Body of pancreas (tissue), 4 donors: ENCODE data around the gene CHST5. TPM values are rescaled to one million over a fixed set of nuclear protein-coding genes. Genes with fewer than 3 reads are reported as not detected.

Source experiments
- ATAC-seq: fragments of 150-250 bp; one replicate; pipeline ENCODE4 v1.9.1; 2016
- DNase-seq, 4 donors: peaks; one replicate each; pipeline ENCODE4 v3.0.0-alpha.2; 2019
- H3K27ac ChIP-seq, 4 donors: fragments of 200-600 bp; sonication (generic); 1 replicate in 3 of 4; 2 replicates in 1 of 4; pipeline versions ENCODE4 v1.5.1 to v1.6.1; 2016 to 2019; ENCODE audit warnings: mild to moderate bottlenecking in 1 of 4, mixed read lengths in 1 of 4, moderate library complexity in 1 of 4
- H3K27me3 ChIP-seq, 2 donors: fragments of 200-600 bp; sonication (generic); one replicate each; pipeline ENCODE4 v1.6.0; 2016; ENCODE audit warnings: mild to moderate bottlenecking in 1 of 2
- H3K36me3 ChIP-seq, 2 donors: fragments of 200-600 bp; sonication (generic); replicated peaks in 1 of 2; 2 replicates each; pipeline ENCODE4 v1.5.1; 2016; ENCODE audit warnings: low read depth in 2 of 2; ENCODE audit not compliant: insufficient read depth in 1 of 2
- H3K4me1 ChIP-seq: fragments of 200-600 bp; sonication (generic); one replicate; pipeline ENCODE4 v1.6.0; 2016
- H3K4me3 ChIP-seq, 2 donors: fragments of 200-600 bp; sonication (generic); 1 replicate in 1 of 2; 2 replicates in 1 of 2; pipeline ENCODE4 v1.5.1; 2016 to 2019
- H3K9me3 ChIP-seq, 3 donors: fragments of 200-600 bp; sonication (generic); 1 replicate in 2 of 3; 2 replicates in 1 of 3; pipeline ENCODE4 v1.5.1; 2016
- CTCF ChIP-seq, 7 experiments: fragments of 450-650 bp in 4 of 7; fragments of 200-600 bp in 3 of 7; sonication (generic) in 3 of 7; IDR thresholded peaks; one replicate each; pipeline ENCODE4 v1.5.1; 2016 to 2019; ENCODE audit warnings: antibody characterized with exemption in 7 of 7
- POLR2A ChIP-seq, 3 donors: fragments of 450-650 bp; IDR thresholded peaks; one replicate each; pipeline ENCODE4 v1.6.1; 2016; ENCODE audit warnings: antibody characterized with exemption in 3 of 3, mild to moderate bottlenecking in 2 of 3
- WGBS, 2 donors: methylation state at CpG; one replicate each; pipeline ENCODE4 v1.1.5; 2017; 5-methylcytosine and 5-hydroxymethylcytosine counted together
- intact Hi-C: fragments of 100-400 bp; cut with DNase I; formaldehyde crosslinking; loops from one replicate; pipeline ENCODE4 v1.15.1; 2023
- total RNA-seq, 2 donors: library from RNA; depleted of rRNA; stranded (reverse); fragments of >200 nt; gene quantifications; one replicate each; pipeline ENCODE4 v1.1.0, GENCODE V29; 2016

The CHST5 gene
- total RNA-seq, 2 donors from 2014 or later: not detected

GRCh38 chr16:75576384-75576811 is 40.5 kb upstream of the CHST5 start:
- no peak overlapping the region for H3K4me3 ChIP-seq
- no peaks in the 10 kb centered on the region for H3K4me1 ChIP-seq
- H3K27me3 ChIP-seq: no peaks in the 10 kb centered on the region
- H3K27ac ChIP-seq: no peak overlapping the region
- peaks cover 0 to 13% of the 10 kb centered on the region in 2 donors for H3K36me3 ChIP-seq
- H3K9me3 ChIP-seq: no peaks in the 10 kb centered on the region
- TF ChIP-seq POLR2A (IDR thresholded peaks at IDR 0.05) (no peak), CTCF (IDR thresholded peaks at IDR 0.05) (no peak)
- intact Hi-C loops: no loop called here
- DNase-seq (no peak), ATAC-seq (no peak)
- 50 to 72% methylated on average over 3 of the region's 3 CpGs for WGBS, 2 donors

GRCh38 chr16:75575958-75576357 is 40.0 kb upstream of the CHST5 start:
- no peak for TF ChIP-seq CTCF (IDR thresholded peaks at IDR 0.05)
- no peak for TF ChIP-seq POLR2A (IDR thresholded peaks at IDR 0.05)
- H3K27ac ChIP-seq: no peak overlapping the region
- no peaks in the 10 kb centered on the region for H3K27me3 ChIP-seq
- DNase-seq (no peak), ATAC-seq (no peak)
- no peaks in the 10 kb centered on the region for H3K4me1 ChIP-seq
- 66 to 78% methylated on average over 3 of the region's 3 CpGs for WGBS, 2 donors
- intact Hi-C loops: no loop called here
- H3K9me3 ChIP-seq: no peaks in the 10 kb centered on the region
- no peak overlapping the region for H3K4me3 ChIP-seq
- peaks cover 0 to 13% of the 10 kb centered on the region in 2 donors for H3K36me3 ChIP-seq

GRCh38 chr16:75573955-75574354 is 38.0 kb upstream of the CHST5 start:
- H3K27ac ChIP-seq: no peak overlapping the region
- H3K4me3 ChIP-seq: no peak overlapping the region
- H3K4me1 ChIP-seq: peaks cover 4% of the 10 kb centered on the region
- TF ChIP-seq POLR2A (IDR thresholded peaks at IDR 0.05): no peak
- DNase-seq (no peak), ATAC-seq (no peak)
- no peaks in the 10 kb centered on the region for H3K27me3 ChIP-seq
- H3K36me3 ChIP-seq: peaks cover 0 to 13% of the 10 kb centered on the region in 2 donors
- WGBS, 2 donors: 86 to 90% methylated on average over 5 of the region's 5 CpGs
- intact Hi-C loops: loop anchor here (5.0 kb wide), 1 partner anchor 43 kb away; no protein-coding TSS in a partner anchor
- no peaks in the 10 kb centered on the region for H3K9me3 ChIP-seq

- Histone ChIP-seq H3K4me3 (no peak overlapping the region), H3K27me3 (no peaks in the 10 kb centered on the region), H3K27ac (no peak overlapping the region), H3K9me3 (no peaks in the 10 kb centered on the region), H3K4me1 (peaks cover 10% of the 10 kb centered on the region), H3K36me3 (peaks cover 0 to 11% of the 10 kb centered on the region in 2 donors)
- DNase-seq (no peak), ATAC-seq (no peak)
- TF ChIP-seq POLR2A (IDR thresholded peaks at IDR 0.05): no peak
- no peak for TF ChIP-seq CTCF (IDR thresholded peaks at IDR 0.05)
- intact Hi-C loops: loop anchor here (5.0 kb wide), 1 partner anchor 44 kb away; no protein-coding TSS in a partner anchor
- WGBS, 2 donors: 74 to 79% methylated on average over 3 of the region's 3 CpGs
These were observed 37.1 kb upstream of the CHST5 start for GRCh38 chr16:75572864-75573542.

- Histone ChIP-seq H3K36me3 (peaks cover 0 to 3% of the 10 kb centered on the region in 2 donors), H3K27ac (peak overlapping the region in 1 of 4 donors; percentile 28)
These were observed 34.6 kb upstream of the CHST5 start for GRCh38 chr16:75570396-75571065.

More at GRCh38 chr16:75570396-75571065, 34.6 kb upstream of the CHST5 start:
- peaks cover 26% of the 10 kb centered on the region for H3K4me1 ChIP-seq
- 52 to 55% methylated on average over 5 of the region's 5 CpGs for WGBS, 2 donors
- no peak for ATAC-seq
- TF ChIP-seq POLR2A (IDR thresholded peaks at IDR 0.05) (no peak), CTCF (IDR thresholded peaks at IDR 0.05) (no peak)
- intact Hi-C loops: loop anchor here (5.0 kb wide), 1 partner anchor 47 kb away; no protein-coding TSS in a partner anchor
- H3K9me3 ChIP-seq: no peaks in the 10 kb centered on the region
- H3K4me3 ChIP-seq: no peak overlapping the region
- no peaks in the 10 kb centered on the region for H3K27me3 ChIP-seq
- no peak for DNase-seq
